CD14-positive monocyte (primary cell): ENCODE measurements around the gene FOXP1. TPM values are rescaled to one million over a fixed set of nuclear protein-coding genes. Genes with fewer than 3 reads are reported as not detected.
A peak's percentile ranks its signal among the peaks of the same experiment; 100 is the strongest.

Experiments used
- DNase-seq, 3 donors: peaks; one replicate each; pipeline ENCODE4 v3.0.0-alpha.2; 2011 to 2022
- H2AFZ ChIP-seq: 2 replicates; pipeline ENCODE4 v1.6.0; 2012; ENCODE audit warnings: mild to moderate bottlenecking, low read depth, low read length, inconsistent platforms; ENCODE audit not compliant: insufficient read depth, poor library complexity, severe bottlenecking
- H3K27ac ChIP-seq, 2 donors: 1 replicate in 1 of 2; 2 replicates in 1 of 2; pipeline ENCODE4 v1.5.1; 2012 to 2013; ENCODE audit warnings: low read length in 2 of 2, control low read depth in 1 of 2, inconsistent platforms in 1 of 2, low read depth in 1 of 2, mild to moderate bottlenecking in 1 of 2
- H3K27me3 ChIP-seq, 2 donors: one replicate each; pipeline versions ENCODE4 v1.6.0 to v1.6.1; 2011 to 2013; ENCODE audit warnings: low read length in 2 of 2; ENCODE audit not compliant: control insufficient read depth in 2 of 2, insufficient read depth in 2 of 2
- H3K36me3 ChIP-seq, 2 donors: replicated peaks in 1 of 2; 1 replicate in 1 of 2; 2 replicates in 1 of 2; pipeline versions ENCODE4 v1.5.1 to v1.6.1; 2012 to 2013; ENCODE audit warnings: low read length in 2 of 2, control low read depth in 1 of 2, inconsistent platforms in 1 of 2, mild to moderate bottlenecking in 1 of 2; ENCODE audit not compliant: insufficient read depth in 2 of 2, control insufficient read depth in 1 of 2
- H3K4me1 ChIP-seq, 2 donors: 1 replicate in 1 of 2; 2 replicates in 1 of 2; pipeline versions ENCODE4 v1.5.1 to v1.6.1; 2012 to 2013; ENCODE audit warnings: low read length in 2 of 2, control low read depth in 1 of 2, inconsistent platforms in 1 of 2, mild to moderate bottlenecking in 1 of 2, moderate library complexity in 1 of 2; ENCODE audit not compliant: insufficient read depth in 2 of 2, control insufficient read depth in 1 of 2
- H3K4me2 ChIP-seq: replicated peaks from 2 replicates; pipeline ENCODE3; 2012; ENCODE audit warnings: low read length, moderate library complexity, mild to moderate bottlenecking; ENCODE audit not compliant: poor library complexity, severe bottlenecking; ENCODE audit errors: extremely low read depth
- H3K4me3 ChIP-seq, 3 experiments: fragments of 200-600 bp in 1 of 3; sonication (generic) in 1 of 3; replicated peaks in 1 of 3; 1 replicate in 2 of 3; 2 replicates in 1 of 3; pipeline ENCODE4 v1.5.1; 2011 to 2013; ENCODE audit warnings: low read length in 3 of 3, mild to moderate bottlenecking in 3 of 3, control low read depth in 2 of 3, low read depth in 2 of 3, inconsistent platforms in 1 of 3, moderate library complexity in 1 of 3
- H3K79me2 ChIP-seq: 2 replicates; pipeline ENCODE4 v1.6.0; 2012; ENCODE audit warnings: mild to moderate bottlenecking, control low read depth, inconsistent platforms, low read length, moderate library complexity; ENCODE audit not compliant: insufficient read depth
- H3K9ac ChIP-seq: 2 replicates; pipeline ENCODE4 v1.6.0; 2017; ENCODE audit warnings: low read length, mild to moderate bottlenecking; ENCODE audit not compliant: insufficient read depth, poor library complexity, severe bottlenecking
- H3K9me3 ChIP-seq, 2 donors: replicated peaks in 1 of 2; 1 replicate in 1 of 2; 2 replicates in 1 of 2; pipeline versions ENCODE4 v1.5.1 to v1.6.1; 2012 to 2013; ENCODE audit warnings: low read length in 2 of 2, control low read depth in 1 of 2; ENCODE audit not compliant: control insufficient read depth in 1 of 2, insufficient read depth in 1 of 2
- H4K20me1 ChIP-seq: 2 replicates; pipeline ENCODE4 v1.6.0; 2012; ENCODE audit warnings: mild to moderate bottlenecking, low read length, control low read depth, moderate library complexity; ENCODE audit not compliant: insufficient read depth
- H3K27ac Mint-ChIP-seq, 7 donors: one replicate each; pipeline ENCODE4 v1.8.0; 2020; ENCODE audit warnings: mild to moderate bottlenecking in 7 of 7, mixed read lengths in 7 of 7, moderate library complexity in 6 of 7, inconsistent platforms in 2 of 7
- H3K27me3 Mint-ChIP-seq, 3 donors: one replicate each; pipeline ENCODE4 v1.8.0; 2021 to 2022; ENCODE audit warnings: low read depth in 3 of 3, mild to moderate bottlenecking in 3 of 3, mixed read lengths in 3 of 3, moderate library complexity in 3 of 3, inconsistent platforms in 1 of 3
- H3K36me3 Mint-ChIP-seq, 2 donors: one replicate each; pipeline ENCODE4 v1.8.0; 2020; ENCODE audit warnings: mixed read lengths in 2 of 2, inconsistent platforms in 1 of 2, mild to moderate bottlenecking in 1 of 2
- H3K4me1 Mint-ChIP-seq: one replicate; pipeline ENCODE4 v1.8.0; 2020; ENCODE audit warnings: mild to moderate bottlenecking, mixed read lengths
- H3K4me3 Mint-ChIP-seq, 2 donors: one replicate each; pipeline ENCODE4 v1.8.0; 2020; ENCODE audit warnings: mild to moderate bottlenecking in 2 of 2, mixed read lengths in 2 of 2, moderate library complexity in 1 of 2
- H3K9me3 Mint-ChIP-seq, 7 donors: one replicate each; pipeline ENCODE4 v1.8.0; 2020 to 2022; ENCODE audit warnings: mixed read lengths in 7 of 7, mild to moderate bottlenecking in 6 of 7, moderate library complexity in 6 of 7, inconsistent platforms in 2 of 7
- CTCF ChIP-seq: fragments of 200-600 bp; IDR thresholded peaks from one replicate; pipeline ENCODE4 v1.8.0; 2022; ENCODE audit warnings: antibody characterized with exemption, mild to moderate bottlenecking
- WGBS: methylation state at CpG from one replicate; pipeline ENCODE4 v1.1.5; 2013; ENCODE audit warnings: missing lambda C conversion rate; ENCODE audit not compliant: insufficient coverage; 5-methylcytosine and 5-hydroxymethylcytosine counted together
- intact Hi-C, 2 donors: fragments of 100-400 bp; cut with micrococcal nuclease; formaldehyde crosslinking; loops; one replicate each; pipeline versions ENCODE4 v1.15.0 to v1.15.1; 2023
- polyA plus RNA-seq, 3 donors: library from polyadenylated mRNA; depleted of rRNA in 1 of 3; unstranded in 2 of 3; stranded (reverse) in 1 of 3; fragments of 300-500 nt in 2 of 3; fragments of >200 nt in 1 of 3; fragmentation: Illumina TruSeq in 2 of 3; gene quantifications; 1 replicate in 2 of 3; 2 replicates in 1 of 3; pipeline ENCODE4 v1.2.3, GENCODE V29; 2012 to 2021

The FOXP1 gene
- polyA plus RNA-seq, 3 donors: 25.7 to 42.6 (median 27.8) TPM

GRCh38 chr3:71187715-71188114, 395.8 kb downstream of the FOXP1 start:
- Histone ChIP-seq H3K27me3 (no peaks in the 10 kb centered on the region), H3K4me2 (no peak overlapping the region), H3K9ac (no peak overlapping the region), H3K4me3 (no peak overlapping the region), H3K9me3 (no peaks in the 10 kb centered on the region), H3K79me2 (no peaks in the 10 kb centered on the region), H3K4me1 (no peaks in the 10 kb centered on the region), H3K36me3 (peaks cover 2 to 34% of the 10 kb centered on the region in 2 donors), H4K20me1 (peaks cover 12% of the 10 kb centered on the region), H3K27ac (no peak overlapping the region), H2AFZ (no peak overlapping the region)
- Mint-ChIP-seq H3K9me3 (no peaks in the 10 kb centered on the region), H3K27me3 (peaks cover 0 to 2% (median 0%) of the 10 kb centered on the region in 3 donors), H3K36me3 (peaks cover 29 to 30% of the 10 kb centered on the region in 2 donors), H3K4me1 (peaks cover 3% of the 10 kb centered on the region), H3K27ac (no peak overlapping the region), H3K4me3 (no peak overlapping the region)
- DNase-seq: no peak
- TF ChIP-seq CTCF: no peak
- intact Hi-C loops: no loop called here
- no CpG with 5 or more reads among the region's 1 CpG for WGBS

GRCh38 chr3:71186801-71187200, 396.7 kb downstream of the FOXP1 start:
- H3K4me1 ChIP-seq: no peaks in the 10 kb centered on the region
- H3K79me2 ChIP-seq: no peaks in the 10 kb centered on the region
- peaks cover 0 to 2% (median 0%) of the 10 kb centered on the region in 3 donors for H3K27me3 Mint-ChIP-seq
- peaks cover 3% of the 10 kb centered on the region for H3K4me1 Mint-ChIP-seq
- intact Hi-C loops: no loop called here
- H3K27me3 ChIP-seq: no peaks in the 10 kb centered on the region
- H2AFZ ChIP-seq: no peak overlapping the region
- no peak for TF ChIP-seq CTCF
- H3K9me3 Mint-ChIP-seq: no peaks in the 10 kb centered on the region
- no peak overlapping the region for H3K4me2 ChIP-seq
- H4K20me1 ChIP-seq: peaks cover 12% of the 10 kb centered on the region
- DNase-seq: no peak
- H3K4me3 ChIP-seq: no peak overlapping the region
- H3K9ac ChIP-seq: no peak overlapping the region
- WGBS: no CpG with 5 or more reads among the region's 2 CpGs
- no peaks in the 10 kb centered on the region for H3K9me3 ChIP-seq
- no peak overlapping the region for H3K27ac ChIP-seq
- H3K27ac Mint-ChIP-seq: peak overlapping the region in 1 of 7 donors; percentile 6
- peaks cover 26 to 29% of the 10 kb centered on the region in 2 donors for H3K36me3 Mint-ChIP-seq
- peaks cover 2 to 34% of the 10 kb centered on the region in 2 donors for H3K36me3 ChIP-seq
- H3K4me3 Mint-ChIP-seq: no peak overlapping the region
